HEK293 (cell line): ENCODE data around the gene GALNT1.
"Not testable (repeated sequence)": the region's sequence is repeated elsewhere in the genome, so short reads cannot be mapped to it uniquely, and the experiment has no call there.

Experiments used
- CTCF ChIA-PET: fragments of 350-600 bp; formaldehyde crosslinking; extraction: SDS; loops from one replicate; lab custom pipeline; 2021; ENCODE audit warnings: antibody characterized with exemption; lab: Yijun Ruan, JAX
- POLR2A ChIA-PET: fragments of 300-600 bp; formaldehyde crosslinking; extraction: SDS; loops from one replicate; lab custom pipeline; 2020; ENCODE audit warnings: antibody characterized with exemption, inconsistent platforms; lab: Yijun Ruan, JAX
- H3K27ac ChIP-seq: fragments of 200-500 bp; sonication (Bioruptor generic); 2 replicates; pipeline ENCODE4 v1.5.1; 2014; ENCODE audit warnings: low read depth, low read length, control low read depth, inconsistent platforms; ENCODE audit errors: extremely low read depth
- H3K36me3 ChIP-seq, 2 experiments: fragments of 200-500 bp in 1 of 2; sonication (Bioruptor generic) in 1 of 2; 1 replicate in 1 of 2; 2 replicates in 1 of 2; pipeline ENCODE4 v1.5.1; 2014 to 2017; ENCODE audit warnings: inconsistent platforms in 2 of 2, low read length in 2 of 2; ENCODE audit not compliant: control insufficient read depth in 2 of 2, insufficient read depth in 1 of 2
- H3K4me1 ChIP-seq: fragments of 200-500 bp; sonication (Bioruptor generic); 2 replicates; pipeline ENCODE4 v1.5.1; 2014; ENCODE audit warnings: mild to moderate bottlenecking, low read length, inconsistent platforms; ENCODE audit not compliant: control insufficient read depth, insufficient read depth
- H3K4me3 ChIP-seq: 2 replicates; pipeline ENCODE4 v1.5.1; 2011; ENCODE audit warnings: low read depth, mild to moderate bottlenecking, control low read depth, low read length, moderate library complexity
- H3K9me3 ChIP-seq: fragments of 200-500 bp; sonication (Bioruptor generic); 2 replicates; pipeline ENCODE4 v1.5.1; 2014; ENCODE audit warnings: low read depth, low read length, inconsistent platforms; ENCODE audit not compliant: control insufficient read depth, insufficient read depth
- PRDM1 ChIP-seq: fragments of 450-650 bp; formaldehyde crosslinking; IDR thresholded peaks from 2 replicates; pipeline ENCODE4; 2016; ENCODE audit warnings: missing biosample characterization, missing genetic modification characterization
- REST ChIP-seq: fragments of 450-650 bp; formaldehyde crosslinking; IDR thresholded peaks from 2 replicates; pipeline ENCODE4 v1.5.1; 2016; ENCODE audit warnings: missing biosample characterization, missing genetic modification characterization
- ZBTB11 ChIP-seq: fragments of 450-650 bp; formaldehyde crosslinking; conservative IDR thresholded peaks from 2 replicates; pipeline ENCODE4 v1.5.1; 2016; ENCODE audit warnings: low read depth, missing biosample characterization, missing genetic modification characterization
- ZBTB8A ChIP-seq: fragments of 450-650 bp; formaldehyde crosslinking; IDR thresholded peaks from 2 replicates; pipeline ENCODE4 v1.5.1; 2016; ENCODE audit warnings: missing biosample characterization, missing genetic modification characterization
- ZFP3 ChIP-seq: fragments of 450-650 bp; formaldehyde crosslinking; IDR thresholded peaks from 2 replicates; pipeline ENCODE4 v1.5.1; 2016; ENCODE audit warnings: low read depth, missing biosample characterization, missing genetic modification characterization
- ZNF121 ChIP-seq: fragments of 450-650 bp; formaldehyde crosslinking; IDR thresholded peaks from 2 replicates; pipeline ENCODE4 v1.5.1; 2016; ENCODE audit warnings: missing biosample characterization, missing genetic modification characterization
- ZNF140 ChIP-seq: fragments of 450-650 bp; formaldehyde crosslinking; IDR thresholded peaks from 2 replicates; pipeline ENCODE4 v1.5.1; 2016; ENCODE audit warnings: missing biosample characterization, missing genetic modification characterization
- ZNF202 ChIP-seq: fragments of 450-650 bp; formaldehyde crosslinking; IDR thresholded peaks from 2 replicates; pipeline ENCODE4 v1.5.1; 2016; ENCODE audit warnings: missing biosample characterization, missing genetic modification characterization, borderline replicate concordance
- ZNF266 ChIP-seq: fragments of 450-650 bp; formaldehyde crosslinking; IDR thresholded peaks from 2 replicates; pipeline ENCODE4 v1.5.1; 2016; ENCODE audit warnings: missing biosample characterization, missing genetic modification characterization, low read depth
- ZNF292 ChIP-seq: fragments of 450-650 bp; formaldehyde crosslinking; IDR thresholded peaks from 2 replicates; pipeline ENCODE4 v1.5.1; 2016; ENCODE audit warnings: low read depth, missing biosample characterization, missing genetic modification characterization, borderline replicate concordance
- ZNF394 ChIP-seq: fragments of 450-650 bp; formaldehyde crosslinking; IDR thresholded peaks from 2 replicates; pipeline ENCODE4 v1.5.1; 2016; ENCODE audit warnings: missing biosample characterization, missing genetic modification characterization, mild to moderate bottlenecking, moderate library complexity, borderline replicate concordance
- ZNF404 ChIP-seq: fragments of 450-650 bp; formaldehyde crosslinking; IDR thresholded peaks from 2 replicates; pipeline ENCODE4 v1.5.1; 2017; ENCODE audit warnings: missing biosample characterization, missing genetic modification characterization
- ZNF426 ChIP-seq: fragments of 450-650 bp; formaldehyde crosslinking; IDR thresholded peaks from 2 replicates; pipeline ENCODE4 v1.5.1; 2017; ENCODE audit warnings: missing biosample characterization, missing genetic modification characterization, mild to moderate bottlenecking, inconsistent platforms, moderate library complexity
- ZNF510 ChIP-seq: fragments of 450-650 bp; formaldehyde crosslinking; IDR thresholded peaks from 2 replicates; pipeline ENCODE4 v1.5.1; 2018; ENCODE audit warnings: mild to moderate bottlenecking, missing genetic modification characterization, missing biosample characterization; ENCODE audit not compliant: insufficient replicate concordance
- ZNF514 ChIP-seq: fragments of 450-650 bp; formaldehyde crosslinking; IDR thresholded peaks from 2 replicates; pipeline ENCODE4 v1.5.1; 2016; ENCODE audit warnings: missing biosample characterization, missing genetic modification characterization
- ZNF530 ChIP-seq: fragments of 450-650 bp; formaldehyde crosslinking; IDR thresholded peaks from 2 replicates; pipeline ENCODE4 v1.5.1; 2016; ENCODE audit warnings: low read depth, missing biosample characterization, missing genetic modification characterization
- ZNF558 ChIP-seq: fragments of 450-650 bp; formaldehyde crosslinking; IDR thresholded peaks from 2 replicates; pipeline ENCODE4 v1.5.1; 2016; ENCODE audit warnings: missing biosample characterization, missing genetic modification characterization
- ZNF580 ChIP-seq: fragments of 450-650 bp; formaldehyde crosslinking; IDR thresholded peaks from 2 replicates; pipeline ENCODE4 v1.5.1; 2016; ENCODE audit warnings: missing biosample characterization, missing genetic modification characterization
- ZNF623 ChIP-seq: fragments of 450-650 bp; formaldehyde crosslinking; IDR thresholded peaks from 2 replicates; pipeline ENCODE4 v1.5.1; 2016; ENCODE audit warnings: missing biosample characterization, missing genetic modification characterization
- ZNF654 ChIP-seq: fragments of 450-650 bp; formaldehyde crosslinking; IDR thresholded peaks from 2 replicates; pipeline ENCODE4 v1.5.1; 2016; ENCODE audit warnings: low read depth, missing biosample characterization, missing genetic modification characterization
- ZNF664 ChIP-seq: fragments of 450-650 bp; formaldehyde crosslinking; IDR thresholded peaks from 2 replicates; pipeline ENCODE4 v1.5.1; 2016; ENCODE audit warnings: missing biosample characterization, missing genetic modification characterization
- ZSCAN16 ChIP-seq: fragments of 450-650 bp; formaldehyde crosslinking; IDR thresholded peaks from 2 replicates; pipeline ENCODE4 v1.5.1; 2016; ENCODE audit warnings: missing biosample characterization, missing genetic modification characterization
- TF ChIP-seq, protein P1 (sequence below): fragments of 450-650 bp; formaldehyde crosslinking; conservative IDR thresholded peaks from 2 replicates; pipeline ENCODE4 v1.5.1; 2016; ENCODE audit warnings: low read depth, missing biosample characterization, missing genetic modification characterization

Gene GALNT1

DNA sequence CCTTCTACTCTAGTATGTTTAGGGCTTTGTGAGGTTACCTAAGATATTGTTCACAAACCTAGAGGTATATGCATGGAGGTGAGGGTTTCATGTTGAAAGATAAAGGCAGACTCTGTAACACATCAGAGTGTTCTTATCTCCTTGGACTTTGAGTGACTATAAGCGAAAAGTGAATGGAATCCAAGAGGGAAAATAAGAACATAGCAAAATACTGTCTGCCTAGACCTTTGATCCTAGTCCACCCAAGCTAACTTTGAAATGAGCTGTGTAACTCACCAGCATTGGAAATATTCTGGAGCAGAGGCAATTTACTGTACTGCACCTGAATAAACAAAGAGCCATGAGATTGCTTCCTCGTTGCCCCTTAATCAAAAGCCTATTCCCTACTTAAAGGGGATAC lies 28.2 kb upstream of the GALNT1 start:
- Histone ChIP-seq H3K9me3 (no peaks in the 10 kb centered on the region), H3K36me3 (no peaks in the 10 kb centered on the region), H3K4me1 (no peaks in the 10 kb centered on the region), H3K4me3 (no peak overlapping the region), H3K27ac (no peak overlapping the region)
- TF ChIP-seq ZNF121 (tag by site-specific recombination), result no peak
- TF ChIP-seq ZSCAN16 (tag by site-specific recombination), result no peak
- no peak for TF ChIP-seq ZNF404 (tag by site-specific recombination)
- TF ChIP-seq ZNF514 (tag by site-specific recombination), result no peak
- TF ChIP-seq PRDM1, result no peak
- ChIA-PET POLR2A (no interaction called here), CTCF (no interaction called here)

DNA sequence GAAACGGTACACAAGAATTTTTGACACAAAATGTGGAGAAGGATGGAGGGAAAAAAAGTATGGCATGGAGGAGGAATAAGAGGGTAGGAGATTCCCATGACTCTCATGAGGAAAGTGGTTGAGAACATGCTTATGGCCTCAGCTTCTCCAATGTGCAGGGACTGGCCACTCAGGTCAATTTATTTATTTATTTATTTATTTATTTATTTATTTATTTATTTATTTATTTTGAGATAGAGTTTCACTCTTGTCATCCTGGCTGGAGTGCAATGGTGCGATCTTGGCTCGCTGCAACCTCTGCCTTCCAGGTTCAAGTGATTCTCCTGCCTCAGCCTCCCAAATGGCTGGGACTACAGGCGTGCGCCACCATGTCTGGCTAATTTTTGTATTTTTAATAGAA lies 26.0 kb upstream of the GALNT1 start:
- H3K4me3 ChIP-seq, H3K27ac ChIP-seq, H3K36me3 ChIP-seq, H3K9me3 ChIP-seq, H3K4me1 ChIP-seq, CTCF ChIA-PET, POLR2A ChIA-PET: not testable (repeated sequence)
- TF ChIP-seq ZNF394 (tag by site-specific recombination) (peak; percentile 90), ZFP3 (tag by site-specific recombination) (0 out of 2 replicates have a peak, but pooled peaks have one; percentile 26), ZNF426 (peak; percentile 78), ZNF580 (tag by site-specific recombination) (0 out of 2 replicates have a peak, but pooled peaks have one; percentile 38), ZNF292 (tag by site-specific recombination) (0 out of 2 replicates have a peak, but pooled peaks have one; percentile 41), ZBTB11 (tag by site-specific recombination) (peak; percentile 74), REST (tag by site-specific recombination) (peak; percentile 37; the same call in 1 of the 2 replicates), ZBTB8A (tag by site-specific recombination) (peak; percentile 60; the same call in 1 of the 2 replicates), ZNF140 (tag by site-specific recombination) (peak; percentile 56; the same call in 1 of the 2 replicates), ZNF623 (tag by site-specific recombination) (peak; percentile 75), ZNF664 (peak; percentile 58; the same call in 1 of the 2 replicates), ZNF266 (0 out of 2 replicates have a peak, but pooled peaks have one; percentile 17), ZNF558 (tag by site-specific recombination) (0 out of 2 replicates have a peak, but pooled peaks have one; percentile 53), ZNF510 (tag by site-specific recombination) (peak; percentile 66), ZNF654 (tag by site-specific recombination) (peak; percentile 21), ZNF530 (0 out of 2 replicates have a peak, but pooled peaks have one; percentile 19), ZNF202 (tag by site-specific recombination) (peak; percentile 17; the same call in 1 of the 2 replicates)
- TF ChIP-seq, protein P1, sequence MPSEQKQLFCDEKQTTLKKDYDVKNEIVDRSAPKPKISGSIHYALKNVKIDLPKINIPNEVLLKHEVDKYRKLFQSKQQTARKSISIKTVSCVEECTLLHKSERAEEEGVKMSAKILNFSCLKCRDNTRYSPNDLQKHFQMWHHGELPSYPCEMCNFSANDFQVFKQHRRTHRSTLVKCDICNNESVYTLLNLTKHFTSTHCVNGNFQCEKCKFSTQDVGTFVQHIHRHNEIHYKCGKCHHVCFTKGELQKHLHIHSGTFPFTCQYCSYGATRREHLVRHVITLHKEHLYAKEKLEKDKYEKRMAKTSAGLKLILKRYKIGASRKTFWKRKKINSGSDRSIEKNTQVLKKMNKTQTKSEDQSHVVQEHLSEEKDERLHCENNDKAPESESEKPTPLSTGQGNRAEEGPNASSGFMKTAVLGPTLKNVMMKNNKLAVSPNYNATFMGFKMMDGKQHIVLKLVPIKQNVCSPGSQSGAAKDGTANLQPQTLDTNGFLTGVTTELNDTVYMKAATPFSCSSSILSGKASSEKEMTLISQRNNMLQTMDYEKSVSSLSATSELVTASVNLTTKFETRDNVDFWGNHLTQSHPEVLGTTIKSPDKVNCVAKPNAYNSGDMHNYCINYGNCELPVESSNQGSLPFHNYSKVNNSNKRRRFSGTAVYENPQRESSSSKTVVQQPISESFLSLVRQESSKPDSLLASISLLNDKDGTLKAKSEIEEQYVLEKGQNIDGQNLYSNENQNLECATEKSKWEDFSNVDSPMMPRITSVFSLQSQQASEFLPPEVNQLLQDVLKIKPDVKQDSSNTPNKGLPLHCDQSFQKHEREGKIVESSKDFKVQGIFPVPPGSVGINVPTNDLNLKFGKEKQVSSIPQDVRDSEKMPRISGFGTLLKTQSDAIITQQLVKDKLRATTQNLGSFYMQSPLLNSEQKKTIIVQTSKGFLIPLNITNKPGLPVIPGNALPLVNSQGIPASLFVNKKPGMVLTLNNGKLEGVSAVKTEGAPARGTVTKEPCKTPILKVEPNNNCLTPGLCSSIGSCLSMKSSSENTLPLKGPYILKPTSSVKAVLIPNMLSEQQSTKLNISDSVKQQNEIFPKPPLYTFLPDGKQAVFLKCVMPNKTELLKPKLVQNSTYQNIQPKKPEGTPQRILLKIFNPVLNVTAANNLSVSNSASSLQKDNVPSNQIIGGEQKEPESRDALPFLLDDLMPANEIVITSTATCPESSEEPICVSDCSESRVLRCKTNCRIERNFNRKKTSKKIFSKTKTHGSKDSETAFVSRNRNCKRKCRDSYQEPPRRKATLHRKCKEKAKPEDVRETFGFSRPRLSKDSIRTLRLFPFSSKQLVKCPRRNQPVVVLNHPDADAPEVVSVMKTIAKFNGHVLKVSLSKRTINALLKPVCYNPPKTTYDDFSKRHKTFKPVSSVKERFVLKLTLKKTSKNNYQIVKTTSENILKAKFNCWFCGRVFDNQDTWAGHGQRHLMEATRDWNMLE (tag by site-specific recombination), result peak; percentile 79
